HCT116 (cell line): Measurements from ENCODE around the gene DGKG. TPM values are rescaled to one million over a fixed set of nuclear protein-coding genes. Genes with fewer than 3 reads are reported as not detected.

Experiments
- ATAC-seq: fragments of 200-7000 bp; cut with Tn5 transposase; 2 replicates; pipeline ENCODE4 v1.9.1; 2020; ENCODE audit warnings: mild to moderate bottlenecking, moderate library complexity
- BruUV-seq: library from RNA; stranded (reverse); fragments of 400-500 nt; replicated peaks from 2 replicates; lab custom pipeline; 2021; lab: Mats Ljungman, UMichigan
- CTCF ChIA-PET: fragments of 300-600 bp; sonication (Branson Sonifier 250); formaldehyde crosslinking; loops from one replicate; lab custom pipeline; 2021; ENCODE audit warnings: antibody characterized with exemption; lab: Charles Lee
- POLR2A ChIA-PET: fragments of 300-600, 350-600 bp; sonication (Branson Sonifier 250); formaldehyde crosslinking; loops from one replicate; lab custom pipeline; 2021; ENCODE audit warnings: antibody characterized with exemption; lab: Charles Lee
- RAD21 ChIA-PET, 2 experiments: fragments of 300-600 bp; sonication (Branson Sonifier 250); formaldehyde crosslinking; loops; one replicate each; lab custom pipeline; 2023; ENCODE audit warnings: low total read pairs in 2 of 2; ENCODE audit not compliant: uncharacterized antibody in 2 of 2, unreplicated experiment in 2 of 2, low non-redundant PET in 1 of 2; lab: Charles Lee
- DNase-seq: peaks from one replicate; pipeline ENCODE4 v3.0.0-alpha.2; 2010; ENCODE audit warnings: low read depth, low spot score
- H2AFZ ChIP-seq: fragments of 200-600 bp; shearing (Covaris generic), sonication (generic); 2 replicates; pipeline ENCODE4 v1.6.1; 2017; ENCODE audit warnings: low read depth, mixed run types, mixed read lengths, antibody characterized with exemption, low read length; ENCODE audit not compliant: poor library complexity, severe bottlenecking
- H3K27ac ChIP-seq: 2 replicates; pipeline ENCODE4 v1.5.1; 2012; ENCODE audit warnings: low read depth, low read length
- H3K27me3 ChIP-seq: fragments of 200-600 bp; sonication (generic); 2 replicates; pipeline ENCODE4 v1.6.1; 2016; ENCODE audit warnings: mixed run types, low read length, mixed read lengths; ENCODE audit not compliant: insufficient read depth
- H3K36me3 ChIP-seq, 2 experiments: fragments of 200-500 bp in 1 of 2; fragments of 200-600 bp in 1 of 2; sonication (Bioruptor generic) in 1 of 2; sonication (generic) in 1 of 2; 2 replicates each; pipeline versions ENCODE4 v1.5.1 to v1.6.1; 2014 to 2016; ENCODE audit warnings: low read length in 2 of 2, inconsistent platforms in 1 of 2, mixed read lengths in 1 of 2, mixed run types in 1 of 2; ENCODE audit not compliant: insufficient read depth in 2 of 2, control insufficient read depth in 1 of 2
- H3K4me1 ChIP-seq, 2 experiments: fragments of 200-600 bp in 1 of 2; sonication (generic) in 1 of 2; 2 replicates each; pipeline versions ENCODE4 v1.5.1 to v1.6.1; 2012 to 2017; ENCODE audit warnings: low read length in 2 of 2, inconsistent platforms in 1 of 2, mild to moderate bottlenecking in 1 of 2, mixed read lengths in 1 of 2, mixed run types in 1 of 2, moderate library complexity in 1 of 2; ENCODE audit not compliant: insufficient read depth in 2 of 2, control insufficient read depth in 1 of 2
- H3K4me2 ChIP-seq: fragments of 200-600 bp; sonication (generic); 2 replicates; pipeline ENCODE4 v1.6.1; 2017; ENCODE audit warnings: mixed run types, low read length, mixed read lengths
- H3K4me3 ChIP-seq, 2 experiments: fragments of 200-600 bp in 1 of 2; sonication (generic) in 1 of 2; replicated peaks in 1 of 2; 2 replicates each; pipeline ENCODE4 v1.5.1; 2011 to 2016; ENCODE audit warnings: low read length in 2 of 2, control low read depth in 1 of 2, low read depth in 1 of 2, mild to moderate bottlenecking in 1 of 2, mixed read lengths in 1 of 2, mixed run types in 1 of 2
- H3K79me2 ChIP-seq: fragments of 200-600 bp; sonication (generic); 2 replicates; pipeline ENCODE4 v1.6.1; 2017; ENCODE audit warnings: mild to moderate bottlenecking, mixed run types, low read length, moderate library complexity, mixed read lengths; ENCODE audit not compliant: insufficient read depth
- H3K9ac ChIP-seq: fragments of 200-600 bp; sonication (generic); 2 replicates; pipeline ENCODE4 v1.6.1; 2016; ENCODE audit warnings: low read length, mixed read lengths
- H3K9me2 ChIP-seq: fragments of 200-600 bp; sonication (generic), shearing (Covaris generic); 2 replicates; pipeline ENCODE4 v1.6.1; 2017; ENCODE audit warnings: mixed run types, mild to moderate bottlenecking, moderate library complexity; ENCODE audit not compliant: insufficient read depth
- H3K9me3 ChIP-seq, 2 experiments: fragments of 200-500 bp in 1 of 2; fragments of 200-600 bp in 1 of 2; sonication (Bioruptor generic) in 1 of 2; sonication (generic) in 1 of 2; 2 replicates each; pipeline ENCODE4 v1.6.1; 2014 to 2017; ENCODE audit warnings: low read length in 2 of 2, mixed read lengths in 2 of 2, inconsistent platforms in 1 of 2, low read depth in 1 of 2, mild to moderate bottlenecking in 1 of 2, mixed run types in 1 of 2, moderate library complexity in 1 of 2; ENCODE audit not compliant: control insufficient read depth in 1 of 2, insufficient read depth in 1 of 2
- H4K20me1 ChIP-seq: fragments of 200-600 bp; sonication (generic), shearing (Covaris generic); 2 replicates; pipeline ENCODE4 v1.6.1; 2017; ENCODE audit warnings: mixed run types, mild to moderate bottlenecking, moderate library complexity; ENCODE audit not compliant: insufficient read depth
- CBX3 ChIP-seq: IDR thresholded peaks from 2 replicates; pipeline ENCODE4 v1.6.1; 2012; ENCODE audit warnings: low read depth
- POLR2A ChIP-seq: IDR thresholded peaks from 2 replicates; pipeline ENCODE4 v1.7.0; 2011; ENCODE audit warnings: borderline replicate concordance; ENCODE audit not compliant: insufficient read depth, insufficient read length; ENCODE audit errors: extremely low read depth
- POLR2AphosphoS5 ChIP-seq: IDR thresholded peaks from 2 replicates; pipeline ENCODE4 v1.6.1; 2011; ENCODE audit warnings: mild to moderate bottlenecking, low read depth, low read length, moderate library complexity
- ZBTB33 ChIP-seq: IDR thresholded peaks from 2 replicates; pipeline ENCODE4 v1.6.1; 2011; ENCODE audit warnings: mild to moderate bottlenecking, low read length, moderate library complexity; ENCODE audit not compliant: insufficient replicate concordance; ENCODE audit errors: extremely low read depth
- ZFX ChIP-seq: fragments of 450-650 bp; IDR thresholded peaks from 2 replicates; pipeline ENCODE4 v1.6.1; 2017
- ZNF274 ChIP-seq: fragments of 200-500 bp; sonication (Bioruptor generic); IDR thresholded peaks from 2 replicates; pipeline ENCODE4 v1.6.1; 2014; ENCODE audit warnings: mild to moderate bottlenecking, low read depth, low read length, inconsistent platforms
- intact Hi-C: fragments of 100-400 bp; cut with micrococcal nuclease; formaldehyde crosslinking; loops from 2 replicates; pipeline ENCODE4 v1.10.0; 2022
- total RNA-seq: library from RNA; stranded (reverse); gene quantifications from one replicate; pipeline ENCODE4 v1.2.1, GENCODE V29; 2021; ENCODE audit not compliant: unreplicated experiment

DGKG gene
- total RNA-seq, 1 experiment from 2014 or later = 4.8 TPM

GRCh38 chr3:186108941-186109865 lies 252.8 kb downstream of the DGKG start, which contains the start of gene ETV5:
Gene ETV5 (minus strand): TSS chr3:186109089. CDS start chr3:186105868, 3,221 bp downstream.
- peak; percentile 93 for ATAC-seq
- Histone ChIP-seq H3K4me3 (peak within 1 kb of the TSS; percentile 91 to 93), H3K4me2 (peak within 1 kb of the TSS; percentile 89), H3K36me3 (no peaks in the 10 kb centered on the region), H3K27me3 (no peaks in the 10 kb centered on the region), H3K9me2 (no peaks in the 10 kb centered on the region), H3K27ac (peak within 1 kb of the TSS; percentile 66), H3K9ac (peak within 1 kb of the TSS; percentile 82), H3K9me3 (no peaks in the 10 kb centered on the region), H4K20me1 (no peaks in the 10 kb centered on the region), H3K4me1 (peaks cover 34 to 39% of the 10 kb centered on the region in 2 experiments), H2AFZ (peak within 1 kb of the TSS; percentile 62), H3K79me2 (peaks cover 38% of the 10 kb centered on the region)
- TF ChIP-seq POLR2A (peak; percentile 78), ZNF274 (no peak), ZFX (peak; percentile 14), POLR2AphosphoS5 (peak; percentile 97)
- TSS peak; percentile 97 for BruUV-seq
- intact Hi-C loops = loop anchor here (2.0 kb wide), 2 partner anchors 134 to 462 kb away; partner anchors contain the start of gene DNAJB11
- peak; percentile 98 for DNase-seq
- ChIA-PET RAD21 (no interaction called here), POLR2A (interaction anchor here (1.3 kb wide), 1 partner anchor 11 kb away, joined by 4 read pairs; no protein-coding TSS in a partner anchor), CTCF (interaction anchor here (0.7 to 2.1 kb wide), 3 partner anchors 132 to 432 kb away, joined by 3 to 5 read pairs (median 3); no protein-coding TSS in a partner anchor)

GRCh38 chr3:186108106-186108940 lies 253.7 kb downstream of the DGKG start:
- CTCF ChIA-PET = no interaction called here
- TF ChIP-seq CBX3 (no peak), ZBTB33 (peak; percentile 25), ZFX (peak; percentile 70)
- TF ChIP-seq, all 23 proteins: peak for 2
- Histone ChIP-seq H3K9me3 (no peaks in the 10 kb centered on the region), H3K79me2 (peaks cover 38% of the 10 kb centered on the region), H4K20me1 (no peaks in the 10 kb centered on the region), H3K4me1 (peaks cover 41 to 48% of the 10 kb centered on the region in 2 experiments), H2AFZ (no peak overlapping the region), H3K27ac (peak overlapping the region; percentile 66), H3K4me3 (peak overlapping the region; percentile 91 to 93), H3K9ac (peak overlapping the region; percentile 82), H3K4me2 (peak overlapping the region; percentile 89), H3K36me3 (no peaks in the 10 kb centered on the region; a peak in 1 of 4 replicates), H3K27me3 (no peaks in the 10 kb centered on the region), H3K9me2 (no peaks in the 10 kb centered on the region)
- RAD21 ChIA-PET = no interaction called here
- intact Hi-C loops = loop anchor here (2.0 kb wide), 2 partner anchors 134 to 462 kb away; partner anchors contain the start of gene DNAJB11
- ATAC-seq = peak; percentile 26
- DNase-seq = peak; percentile 33
- POLR2A ChIA-PET = interaction anchor here (1.2 kb wide), 1 partner anchor 10 kb away, joined by 3 read pairs; no protein-coding TSS in a partner anchor
- BruUV-seq = no TSS peak
